HG02885 (cell line): ENCODE results near the gene GRAPL.
A peak's percentile ranks its signal among the peaks of the same experiment; 100 is the strongest.
"Not testable (repeated sequence)": the region's sequence is repeated elsewhere in the genome, so short reads cannot be mapped to it uniquely, and the experiment has no call there.

Experiments
- ATAC-seq: cut with Tn5 transposase; IDR thresholded peaks from one replicate; pipeline ENCODE4 v1.9.1; 2021; ENCODE audit warnings: mild to moderate bottlenecking; ENCODE audit not compliant: unreplicated experiment, poor library complexity

Gene GRAPL

DNA sequence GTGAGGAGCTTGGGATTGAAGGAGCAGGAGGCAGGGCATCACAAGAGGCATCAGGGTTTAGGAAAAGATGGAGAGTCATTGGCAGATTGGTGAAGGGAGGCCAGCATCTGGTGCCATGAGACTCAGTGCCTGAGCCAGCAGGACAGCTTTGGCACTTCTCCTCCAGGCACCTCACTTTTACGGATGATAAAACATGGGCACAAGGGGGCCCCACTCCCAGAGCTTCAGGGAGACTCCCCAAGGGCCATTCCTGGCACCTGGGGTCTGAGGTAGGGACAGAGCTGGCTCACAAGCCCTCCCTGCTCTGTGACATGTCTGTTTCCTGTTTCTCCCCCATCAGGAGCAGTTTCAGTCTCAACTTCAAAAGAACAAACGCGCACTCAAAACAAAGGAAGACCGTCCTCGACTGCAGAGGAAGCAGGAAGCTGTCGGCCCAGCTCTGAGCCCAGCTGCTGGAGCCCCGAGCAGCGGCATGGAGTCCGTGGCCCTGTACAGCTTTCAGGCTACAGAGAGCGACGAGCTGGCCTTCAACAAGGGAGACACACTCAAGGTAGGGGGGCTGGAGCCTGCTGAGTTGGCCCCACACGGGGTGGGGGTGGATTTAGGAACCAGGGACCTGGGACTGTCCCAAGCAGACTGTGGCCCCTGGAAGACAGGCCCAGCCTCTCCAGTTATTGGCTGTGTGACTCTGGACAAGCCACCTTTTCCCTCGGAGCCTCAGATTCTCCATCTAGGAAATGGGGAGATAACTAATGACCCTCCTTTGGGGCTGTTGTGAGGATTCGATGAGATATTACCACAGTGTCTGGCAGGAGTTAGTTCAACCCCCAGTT, at the start of gene GRAPL:
GRAPL (plus strand) TSS at position 442 of the 833 bp plus-strand sequence; CDS start at position 473, 31 bp downstream.
- ATAC-seq = peak; percentile 32

DNA sequence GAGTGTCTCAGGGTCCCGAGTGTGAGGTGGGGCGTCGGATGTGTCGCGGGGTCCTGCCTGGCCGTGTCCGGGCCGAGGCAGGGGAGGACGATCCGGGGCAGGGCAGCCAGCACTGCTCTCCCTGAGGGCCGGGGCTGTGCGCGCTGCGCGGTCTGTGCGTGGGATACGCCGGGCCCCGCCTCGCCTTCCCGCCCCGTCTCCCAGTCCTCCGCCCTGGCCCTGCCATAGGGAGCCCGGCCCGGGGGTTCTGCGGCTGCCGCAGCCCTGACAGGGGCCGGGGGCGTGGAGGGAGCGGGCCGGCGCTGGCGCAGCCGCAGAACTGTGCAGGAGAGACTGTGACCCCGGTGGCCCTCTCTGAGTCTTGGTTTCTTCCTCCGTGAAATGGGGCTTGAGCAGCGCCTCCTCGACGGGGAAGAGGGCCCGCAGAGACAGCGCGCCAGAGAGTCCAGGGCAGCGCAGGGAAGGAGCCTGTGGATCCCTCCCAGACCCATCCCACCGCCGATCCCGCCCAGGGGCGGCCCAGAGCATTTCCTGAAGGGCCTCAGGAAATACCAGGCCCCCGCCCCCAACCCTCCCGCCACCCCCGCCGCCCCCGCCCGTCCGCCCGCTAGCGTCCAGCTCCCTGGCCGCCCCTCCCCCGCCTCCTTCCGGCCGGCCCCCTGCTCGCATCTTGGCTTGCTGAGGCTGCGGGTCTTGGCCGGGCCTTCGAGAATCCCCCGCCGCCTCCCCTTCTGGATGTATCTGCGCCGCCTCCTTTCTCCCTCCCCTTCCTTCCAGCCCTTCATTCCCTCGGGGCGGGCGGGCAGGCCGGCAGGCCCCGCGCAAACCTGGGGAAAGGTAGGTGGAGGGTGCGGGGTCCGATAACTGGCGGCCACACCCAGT, 38.3 kb upstream of the GRAPL start:
- ATAC-seq = not testable (repeated sequence)

DNA sequence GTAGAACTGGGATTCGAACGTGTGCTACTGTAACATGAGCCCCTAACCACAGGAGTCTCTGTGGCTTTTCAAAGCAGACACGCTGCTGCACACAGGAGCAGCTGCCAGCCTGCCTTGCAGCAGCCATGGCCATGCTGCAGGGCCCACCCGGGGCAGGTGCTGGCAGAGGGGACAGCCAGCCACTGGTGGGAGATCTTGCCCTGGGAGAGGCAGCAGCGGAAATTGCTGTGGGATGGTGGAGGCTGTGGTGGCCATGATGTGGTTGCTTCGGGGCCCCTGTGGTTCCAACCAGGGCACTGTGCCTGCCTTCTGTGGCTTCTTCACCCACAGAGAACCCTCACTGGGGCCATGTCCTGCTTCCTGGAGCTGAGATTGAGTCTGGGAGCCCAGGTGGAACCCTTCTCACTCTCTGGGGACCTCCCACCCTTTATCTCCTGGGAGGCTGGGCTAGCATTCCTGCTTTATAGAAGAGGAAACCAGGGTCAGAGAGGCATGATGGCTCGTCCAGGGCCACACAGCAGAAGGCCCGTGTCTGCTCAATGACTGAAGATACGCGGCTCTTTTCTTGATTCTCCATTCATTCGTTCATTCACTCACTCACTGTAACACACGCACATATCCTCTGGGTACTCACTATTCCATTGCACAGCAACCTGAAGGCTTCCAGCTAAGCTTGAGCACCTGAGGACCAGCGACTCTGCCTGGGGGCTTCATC, 37.2 kb upstream of the GRAPL start:
- not testable (repeated sequence) for ATAC-seq

DNA sequence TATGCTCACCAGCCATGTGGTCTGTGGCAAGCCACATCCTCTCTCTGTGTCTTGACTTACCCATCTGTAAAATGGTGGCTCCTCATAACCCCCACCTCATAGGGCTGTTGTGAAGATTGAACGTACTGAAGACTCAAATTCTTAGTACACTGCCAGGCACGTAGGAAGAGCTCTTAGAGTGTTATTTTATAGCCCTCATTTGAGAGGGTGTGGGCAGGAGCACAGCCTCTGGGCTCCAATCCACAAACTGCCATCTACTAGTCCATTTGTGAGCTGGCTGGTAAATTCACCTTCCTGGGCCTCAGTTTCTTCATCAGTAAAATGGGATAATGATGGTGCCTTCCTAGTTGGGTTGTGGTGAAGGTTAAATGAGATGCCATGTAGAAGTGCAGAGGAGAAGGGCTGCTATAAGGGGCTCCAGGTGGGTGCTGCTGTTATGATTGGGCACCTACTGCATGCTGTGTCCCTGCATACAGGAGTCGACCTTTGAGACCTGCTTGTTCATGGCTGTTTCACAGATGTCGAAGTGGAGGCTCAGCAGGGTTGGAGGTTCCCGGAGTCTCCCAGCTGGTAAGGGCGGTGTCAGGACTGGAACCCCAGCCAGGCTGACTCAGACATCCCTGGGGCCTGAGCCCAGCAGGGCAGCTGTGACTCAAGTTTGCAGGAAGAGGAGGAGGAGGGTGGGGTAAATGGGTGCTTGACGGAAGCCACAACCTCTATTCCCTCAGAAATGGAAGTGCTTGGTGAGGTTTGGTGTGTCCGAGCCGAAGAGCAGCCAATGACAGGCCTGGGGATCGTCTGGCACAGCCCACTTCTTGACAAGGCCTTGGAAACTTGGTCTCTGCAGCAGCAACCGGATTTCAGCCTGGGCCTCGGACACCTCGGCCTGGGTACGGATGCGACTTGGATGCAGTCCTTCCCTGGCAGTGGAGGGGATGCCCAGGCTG, 34.4 kb upstream of the GRAPL start:
- not testable (repeated sequence) for ATAC-seq

DNA sequence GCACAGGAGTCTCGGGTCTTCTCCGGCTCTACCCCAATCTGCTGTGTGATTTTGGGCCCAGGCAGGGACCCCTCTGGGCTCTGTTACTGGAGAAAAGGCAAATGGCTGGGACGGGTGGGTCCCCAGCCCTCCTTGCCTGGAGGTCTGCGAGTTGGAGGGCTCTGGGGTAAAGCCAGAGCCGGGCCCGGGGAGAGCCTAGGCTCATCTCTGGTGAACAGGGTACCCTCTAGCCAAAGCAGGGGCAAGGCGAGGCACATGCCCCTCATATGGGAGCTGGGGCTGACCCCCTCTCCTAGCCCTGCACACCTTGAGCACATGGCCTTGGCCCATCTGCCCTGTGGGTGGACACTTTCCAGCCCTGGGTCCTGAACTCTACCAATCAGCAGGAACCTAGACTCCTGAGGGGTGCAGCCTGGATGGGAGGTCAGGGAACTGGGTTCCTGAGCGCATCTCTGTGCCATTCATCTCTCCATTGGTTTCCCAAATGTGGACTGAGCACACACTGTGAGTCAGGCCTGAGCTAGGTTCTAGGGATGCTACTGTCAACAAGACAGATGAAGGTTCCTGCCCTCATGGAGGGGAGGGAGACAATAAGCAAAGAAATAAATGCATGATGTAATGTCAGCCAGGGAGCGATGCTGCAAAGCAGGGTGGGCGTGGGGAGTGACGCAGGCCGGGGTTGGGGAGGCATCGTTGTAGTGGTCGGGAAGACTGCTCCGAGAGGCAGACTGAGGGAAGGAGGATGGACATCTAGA, 33.5 kb upstream of the GRAPL start:
- ATAC-seq = not testable (repeated sequence)

DNA sequence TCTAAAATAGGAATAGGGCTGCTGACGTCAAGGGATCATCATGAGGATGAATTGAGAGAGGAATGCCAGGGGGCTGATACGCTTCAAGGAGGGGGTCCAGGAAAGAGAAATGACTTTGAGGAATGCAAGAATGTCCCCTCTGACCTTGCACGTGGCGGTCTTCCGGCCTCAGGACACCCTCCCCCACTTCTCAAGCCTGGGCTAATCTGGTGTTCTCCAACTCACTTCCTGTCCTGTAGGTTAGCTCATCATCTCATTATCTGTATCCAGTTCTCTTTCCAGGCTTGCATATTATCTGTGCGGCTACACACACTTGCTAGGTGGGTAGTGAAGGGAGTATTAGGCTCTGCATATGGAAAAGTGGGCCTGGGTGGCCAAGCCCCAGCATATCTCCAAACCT, 18.9 kb upstream of the GRAPL start:
- not testable (repeated sequence) for ATAC-seq

DNA sequence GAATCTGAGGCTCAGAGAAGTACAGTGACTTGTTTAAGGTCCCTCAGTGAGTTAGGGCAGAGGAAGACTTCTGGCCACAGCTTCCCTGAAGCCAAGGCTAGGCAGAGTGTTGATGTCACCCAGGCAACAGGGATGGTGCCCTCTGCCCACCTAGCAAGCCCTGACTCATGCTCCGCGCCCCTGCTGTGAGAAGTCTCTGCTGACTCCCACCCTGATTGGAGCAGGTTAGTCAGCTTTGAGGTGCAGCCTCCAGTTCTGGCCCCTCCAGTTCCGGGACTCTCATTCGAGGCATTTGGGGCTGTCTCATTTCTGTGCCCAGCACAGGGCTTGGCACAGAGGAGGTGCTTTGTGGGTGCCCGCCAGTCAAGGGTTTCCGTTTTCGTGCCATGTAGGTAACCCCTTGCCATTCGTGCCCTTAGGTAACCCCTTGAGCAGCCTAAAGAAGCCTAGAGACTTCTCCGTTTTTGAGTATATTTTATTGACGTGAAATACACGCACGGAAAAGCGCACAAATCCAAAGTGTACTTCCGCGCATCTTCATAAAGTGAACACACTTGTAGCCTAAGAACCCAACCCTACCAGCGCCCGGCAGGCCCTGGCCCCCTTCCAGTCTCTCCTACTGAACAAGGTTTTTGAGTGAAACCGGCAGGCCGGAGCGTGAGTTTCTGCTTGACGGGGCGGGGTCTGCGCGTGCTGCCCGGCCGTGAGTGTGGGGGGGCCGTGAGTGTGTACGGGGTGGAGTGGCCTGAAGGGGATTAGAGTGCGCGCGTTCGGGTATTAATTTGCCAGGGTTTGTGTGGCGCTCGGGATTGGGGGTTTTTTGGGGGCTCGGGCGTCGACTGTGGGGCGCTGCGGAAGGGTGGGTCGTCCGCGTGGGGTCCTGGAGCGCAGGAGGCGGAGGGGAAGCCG, 16.9 kb upstream of the GRAPL start:
- ATAC-seq = peak; percentile 17

DNA sequence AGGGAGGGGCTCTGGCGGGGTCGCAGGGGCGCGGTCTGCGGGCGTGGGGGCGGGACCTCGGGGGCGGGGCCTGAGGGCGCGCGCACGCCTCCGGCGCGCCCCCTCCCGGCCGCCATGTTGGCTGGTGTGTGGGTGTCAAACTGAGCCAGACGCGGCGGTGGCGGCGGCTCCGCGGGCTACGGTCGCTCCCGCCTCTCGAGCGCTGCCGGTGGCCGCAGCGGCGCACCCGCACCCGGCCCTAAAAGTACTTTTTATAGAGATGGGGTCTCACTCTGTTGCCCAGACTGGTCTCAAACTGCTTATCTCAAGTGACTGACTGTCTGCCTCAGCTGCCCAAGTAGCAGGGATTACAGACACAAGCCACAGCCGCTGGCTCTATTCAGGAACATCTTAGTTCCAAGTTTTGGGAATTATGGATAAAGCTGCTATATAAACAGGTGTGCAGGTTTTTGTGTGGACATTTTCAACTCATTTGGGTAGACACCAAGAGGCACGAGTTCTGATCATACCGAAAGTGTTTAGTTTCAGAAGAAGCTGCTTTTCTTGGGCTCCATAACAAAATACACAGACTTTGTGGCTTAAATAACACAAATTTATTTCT, 16.2 kb upstream of the GRAPL start:
- peak; percentile 90 for ATAC-seq

DNA sequence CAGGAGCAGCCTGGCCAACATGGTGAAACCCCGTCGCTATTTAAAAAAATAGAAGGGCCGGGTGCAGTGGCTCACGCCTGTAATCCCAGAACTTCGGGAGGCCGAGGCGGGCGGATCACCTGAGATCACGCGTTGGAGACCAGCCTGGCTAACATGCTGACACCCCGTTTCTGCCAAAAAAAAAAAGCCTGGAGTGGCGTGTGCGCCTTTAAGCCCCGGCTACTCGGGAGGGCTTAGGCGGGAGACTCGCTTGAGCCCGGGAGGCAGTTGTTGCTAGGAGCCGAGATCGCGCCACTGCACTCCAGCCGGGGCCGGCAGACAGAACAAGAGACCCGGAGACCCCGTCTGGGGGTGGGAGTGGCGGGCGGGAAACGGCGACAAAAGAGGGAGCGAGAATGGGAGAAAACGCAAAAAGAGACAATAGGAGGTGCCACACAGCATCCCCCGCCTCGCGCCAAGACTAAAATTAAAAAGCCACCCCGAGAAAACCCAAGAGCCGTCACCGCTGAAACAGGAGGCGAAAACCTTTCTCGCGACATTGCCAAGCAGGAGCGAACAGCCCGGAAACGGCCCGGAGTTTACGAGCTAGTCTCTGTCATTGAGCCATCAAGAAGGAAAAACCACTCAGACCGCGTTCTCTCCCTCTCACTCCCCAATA, 15.5 kb upstream of the GRAPL start:
- not testable (repeated sequence) for ATAC-seq

DNA sequence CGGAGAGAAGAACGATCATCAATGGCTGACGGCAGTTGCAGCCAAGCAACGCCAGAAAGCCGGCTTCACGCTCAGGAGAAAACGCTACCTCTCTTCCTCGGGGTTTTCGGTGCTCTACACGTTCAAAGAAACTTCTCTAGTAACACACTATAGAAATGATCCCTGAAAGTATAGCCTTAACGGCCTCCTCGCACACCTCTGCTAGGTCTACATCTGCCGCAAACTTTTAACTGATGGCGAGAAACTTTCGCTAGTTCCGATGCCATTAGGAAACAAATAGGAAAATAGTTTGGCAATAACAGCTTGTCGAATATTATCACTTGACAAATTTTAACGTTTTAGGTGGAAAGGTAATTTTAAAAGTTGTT, 14.9 kb upstream of the GRAPL start:
- not testable (repeated sequence) for ATAC-seq

DNA sequence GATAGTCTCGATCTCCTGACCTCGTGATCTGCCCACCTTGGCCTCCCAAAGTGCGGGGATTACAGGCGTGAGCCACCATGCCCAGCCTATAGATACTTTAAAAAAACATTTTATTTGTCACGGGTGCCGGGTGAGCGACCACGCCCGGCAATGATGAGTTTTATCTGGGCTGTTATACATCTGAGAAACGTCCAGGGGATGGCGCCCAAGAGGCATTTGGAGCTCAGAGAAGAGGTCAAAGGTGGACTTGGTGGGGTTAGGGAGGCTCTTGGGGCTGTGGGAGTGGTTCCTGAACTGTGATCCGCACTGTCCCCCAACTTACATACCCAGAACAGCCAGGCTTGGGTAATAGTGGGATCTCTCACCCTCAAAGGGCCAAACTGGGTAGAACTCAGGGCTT, 8.7 kb upstream of the GRAPL start:
- ATAC-seq = not testable (repeated sequence)

DNA sequence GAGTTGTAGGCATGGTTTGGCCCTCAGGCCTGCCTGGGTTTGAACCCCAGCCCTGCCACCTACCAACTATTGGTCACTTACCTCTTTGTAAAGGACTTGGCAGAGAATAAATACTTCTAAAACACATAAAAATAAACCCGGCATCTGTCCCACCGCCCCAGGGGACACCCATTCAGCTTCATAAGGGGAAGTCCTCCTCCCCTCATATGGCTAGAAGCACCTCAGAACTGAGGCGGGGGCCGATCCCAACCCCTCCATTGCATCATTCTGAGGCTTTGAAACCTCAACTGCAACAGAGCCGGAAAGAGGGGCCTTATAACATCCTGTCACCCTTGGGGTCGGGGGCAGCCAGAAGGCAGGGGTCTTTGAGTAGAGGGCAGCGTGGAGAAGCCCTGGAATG, 2.1 kb upstream of the GRAPL start:
- not testable (repeated sequence) for ATAC-seq

DNA sequence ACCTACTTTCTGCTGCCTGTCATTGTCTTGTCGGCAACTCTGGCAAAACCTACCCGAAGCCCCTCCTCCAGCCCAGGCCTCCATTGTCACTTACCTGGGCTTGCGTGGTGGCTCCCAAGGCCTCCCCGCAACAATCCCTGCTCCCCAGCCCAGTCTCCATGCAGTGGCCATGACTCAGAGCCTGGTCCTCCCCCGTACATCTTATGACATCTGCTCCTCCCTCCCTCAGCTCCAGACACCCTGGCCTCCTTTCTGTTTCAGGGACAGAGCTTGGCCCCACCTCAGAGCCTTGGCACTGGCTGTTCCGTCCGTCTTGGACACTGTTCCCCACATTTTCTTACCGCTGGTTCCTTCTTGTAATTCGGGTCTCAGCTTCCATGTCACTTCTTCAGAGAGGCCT, 2.1 kb downstream of the GRAPL start:
- ATAC-seq = not testable (repeated sequence)

DNA sequence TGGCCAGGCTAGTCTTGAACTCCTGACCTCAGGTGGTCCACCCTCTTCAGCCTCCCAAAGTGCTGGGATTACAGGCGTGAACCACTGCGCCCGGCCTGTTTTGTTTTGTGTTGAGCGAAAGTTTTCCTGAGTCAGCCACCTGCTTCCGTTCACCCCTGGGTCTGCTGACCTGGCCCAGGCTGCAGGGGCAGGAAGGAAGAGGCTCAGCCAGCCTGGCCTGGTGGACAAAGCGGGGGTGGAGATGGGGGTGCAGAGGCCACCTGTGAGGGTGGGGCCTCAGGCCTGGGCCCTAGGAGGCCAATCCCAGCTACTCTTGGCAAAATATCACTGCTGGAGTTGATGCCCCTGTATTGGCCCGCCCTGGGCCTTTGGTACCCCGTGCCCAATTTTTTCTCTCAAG, 3.7 kb downstream of the GRAPL start:
- peak; percentile 27 for ATAC-seq

DNA sequence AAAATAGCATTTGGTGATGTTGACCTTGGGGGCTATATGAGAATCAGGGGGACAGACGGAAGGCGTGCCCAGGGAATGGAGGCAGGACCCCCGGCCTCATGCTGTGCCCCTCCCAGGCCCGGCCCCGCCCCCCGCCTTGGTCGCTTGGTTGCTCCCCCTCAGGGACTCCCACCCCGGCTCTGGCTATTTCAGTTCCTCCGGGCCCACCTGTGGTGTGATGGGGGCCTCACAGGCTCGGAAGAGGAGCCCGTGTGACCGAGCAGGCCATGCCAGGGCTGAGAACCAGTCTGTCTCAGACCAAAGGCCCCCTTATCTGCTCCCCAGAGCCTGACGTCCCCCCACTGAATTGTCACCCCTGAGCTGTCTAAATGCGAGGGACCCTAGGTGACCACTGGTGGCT, 4.4 kb downstream of the GRAPL start:
- not testable (repeated sequence) for ATAC-seq

DNA sequence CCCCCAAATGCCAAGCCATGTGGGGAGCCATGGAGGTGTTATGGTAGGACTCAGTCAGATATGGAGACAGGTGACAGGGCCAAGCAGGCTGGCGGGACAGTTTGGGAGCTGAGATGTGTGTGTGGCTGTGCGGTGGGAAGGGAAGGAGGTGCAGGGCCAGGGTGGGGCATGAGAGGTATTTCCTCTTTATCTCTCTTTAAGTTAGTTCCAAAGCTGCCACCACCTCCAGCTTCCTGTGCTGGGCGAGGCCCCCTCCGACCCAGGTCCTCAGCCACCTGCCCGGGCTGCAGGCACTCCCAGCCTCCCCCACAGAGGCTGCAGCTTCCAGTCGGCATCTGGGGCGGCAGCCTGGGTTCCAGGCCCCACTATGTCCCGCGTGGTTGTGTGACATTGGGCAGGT, 6.4 kb downstream of the GRAPL start:
- not testable (repeated sequence) for ATAC-seq

DNA sequence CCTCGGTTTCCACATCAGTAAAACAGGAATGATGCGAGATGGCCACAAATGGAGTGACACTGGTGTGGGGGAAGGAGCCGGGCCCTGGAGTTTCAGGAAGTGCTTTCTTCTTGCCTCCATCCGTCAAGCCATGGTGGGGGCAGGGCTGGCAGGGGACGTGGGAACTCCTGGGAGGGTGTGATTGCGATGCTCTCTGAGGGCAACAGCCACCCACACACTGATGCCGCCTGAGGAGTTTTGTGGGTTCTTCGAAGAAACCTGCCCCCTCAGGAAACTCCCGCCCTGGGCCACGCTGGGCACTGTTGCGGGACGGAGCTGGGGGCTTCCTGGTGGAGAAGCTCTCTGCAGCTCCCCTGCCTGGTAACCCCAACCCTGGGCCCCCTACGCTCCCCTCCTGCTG, 8.0 kb downstream of the GRAPL start:
- ATAC-seq = not testable (repeated sequence)
